H1 (cell line): ENCODE data around the gene VAMP4. TPM values are rescaled to one million over a fixed set of nuclear protein-coding genes. Genes with fewer than 3 reads are reported as not detected.

Experiments used
- CBX8 ChIP-seq: fragments of 300-800, 300-1000 bp; sonication (generic); IDR thresholded peaks from 2 replicates; pipeline ENCODE4 v1.7.1; 2016; ENCODE audit warnings: low read depth, low read length, borderline replicate concordance
- CREB1 ChIP-seq: IDR thresholded peaks from 2 replicates; pipeline ENCODE4 v1.6.1; 2012; ENCODE audit warnings: inconsistent platforms
- EP300 ChIP-seq, 2 experiments: IDR thresholded peaks; 1 replicate in 1 of 2; 2 replicates in 1 of 2; pipeline ENCODE4 v1.6.1; 2011 to 2012; ENCODE audit warnings: low read depth in 2 of 2, low read length in 2 of 2, mild to moderate bottlenecking in 2 of 2, borderline replicate concordance in 1 of 2, inconsistent platforms in 1 of 2, moderate library complexity in 1 of 2
- FOSL1 ChIP-seq: IDR thresholded peaks from 2 replicates; pipeline ENCODE4 v1.6.1; 2011; ENCODE audit warnings: mild to moderate bottlenecking, low read depth, low read length, moderate library complexity; ENCODE audit not compliant: insufficient read depth
- GTF2F1 ChIP-seq: IDR thresholded peaks from 2 replicates; pipeline ENCODE4 v1.6.1; 2012; ENCODE audit warnings: low read depth, low read length, improper control_type of control experiment, borderline replicate concordance
- JUND ChIP-seq: IDR thresholded peaks from 2 replicates; pipeline ENCODE4 v1.6.1; 2011; ENCODE audit warnings: mild to moderate bottlenecking, improper control_type of control experiment, low read length
- NANOG ChIP-seq: IDR thresholded peaks from 2 replicates; pipeline ENCODE4 v1.6.1; 2011; ENCODE audit warnings: low read length, low read depth, mild to moderate bottlenecking, inconsistent platforms; ENCODE audit not compliant: insufficient read depth, poor library complexity, severe bottlenecking
- RFX5 ChIP-seq: IDR thresholded peaks from 2 replicates; pipeline ENCODE4 v1.6.1; 2011; ENCODE audit warnings: low read depth, low read length, improper control_type of control experiment, borderline replicate concordance
- SUZ12 ChIP-seq: fragments of 200-600 bp; sonication (generic); IDR thresholded peaks from 2 replicates; pipeline ENCODE4 v1.6.1; 2012; ENCODE audit warnings: mild to moderate bottlenecking, inconsistent platforms, low read length, moderate library complexity, mixed read lengths
- polyA plus RNA-seq, 7 experiments: library from polyadenylated mRNA; depleted of rRNA in 3 of 7; stranded (reverse) in 5 of 7; unstranded in 2 of 7; fragments of >200 nt in 5 of 7; fragments of 200-250 nt in 2 of 7; gene quantifications; 1 replicate in 5 of 7; 2 replicates in 1 of 7; 4 replicates in 1 of 7; pipeline versions ENCODE4 v1.2.1 to v1.2.3, GENCODE V29; 2011 to 2013; ENCODE audit warnings: missing spikeins in 2 of 7, mixed read lengths in 2 of 7
- total RNA-seq: library from RNA; stranded (reverse); fragmentation: NEBNext Ultra II Directional; extraction: Animal tissue kit (Norgen Biotek cat#: 25700); gene quantifications from 2 replicates; pipeline ENCODE4 v1.2.1, GENCODE V29; 2021
- TF ChIP-seq, protein P1 (sequence below): fragments of 300-600 bp; sonication (generic); IDR thresholded peaks from 2 replicates; pipeline ENCODE4 v1.7.1; 2012; ENCODE audit warnings: low read length, moderate library complexity, mild to moderate bottlenecking, inconsistent platforms; ENCODE audit not compliant: insufficient replicate concordance

Gene VAMP4
- total and polyA plus RNA-seq, 2 of the 8 experiments (the other 6 are each of a cell fraction or from before 2014, with no cell fraction given), result 1.6 to 13.9 TPM

DNA sequence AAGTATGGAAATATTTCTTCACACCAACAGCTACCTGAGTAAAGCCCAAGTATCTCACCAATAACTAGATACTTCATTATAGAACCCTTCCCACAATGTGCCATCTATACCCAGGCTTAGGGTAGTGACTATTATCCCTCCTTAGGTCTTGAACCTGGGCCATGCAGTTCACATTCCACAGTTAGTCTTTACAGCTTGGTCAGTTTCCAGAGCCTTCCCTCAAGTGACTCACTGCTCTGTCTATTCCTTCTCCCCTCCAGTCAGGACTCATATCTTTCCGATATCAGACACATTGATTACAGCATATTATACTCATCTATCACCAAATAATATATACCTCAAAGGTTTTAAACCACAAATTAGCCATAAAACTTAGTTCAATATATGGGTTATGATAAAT lies 23.6 kb downstream of the VAMP4 start (continued):
- TF ChIP-seq, protein P1, sequence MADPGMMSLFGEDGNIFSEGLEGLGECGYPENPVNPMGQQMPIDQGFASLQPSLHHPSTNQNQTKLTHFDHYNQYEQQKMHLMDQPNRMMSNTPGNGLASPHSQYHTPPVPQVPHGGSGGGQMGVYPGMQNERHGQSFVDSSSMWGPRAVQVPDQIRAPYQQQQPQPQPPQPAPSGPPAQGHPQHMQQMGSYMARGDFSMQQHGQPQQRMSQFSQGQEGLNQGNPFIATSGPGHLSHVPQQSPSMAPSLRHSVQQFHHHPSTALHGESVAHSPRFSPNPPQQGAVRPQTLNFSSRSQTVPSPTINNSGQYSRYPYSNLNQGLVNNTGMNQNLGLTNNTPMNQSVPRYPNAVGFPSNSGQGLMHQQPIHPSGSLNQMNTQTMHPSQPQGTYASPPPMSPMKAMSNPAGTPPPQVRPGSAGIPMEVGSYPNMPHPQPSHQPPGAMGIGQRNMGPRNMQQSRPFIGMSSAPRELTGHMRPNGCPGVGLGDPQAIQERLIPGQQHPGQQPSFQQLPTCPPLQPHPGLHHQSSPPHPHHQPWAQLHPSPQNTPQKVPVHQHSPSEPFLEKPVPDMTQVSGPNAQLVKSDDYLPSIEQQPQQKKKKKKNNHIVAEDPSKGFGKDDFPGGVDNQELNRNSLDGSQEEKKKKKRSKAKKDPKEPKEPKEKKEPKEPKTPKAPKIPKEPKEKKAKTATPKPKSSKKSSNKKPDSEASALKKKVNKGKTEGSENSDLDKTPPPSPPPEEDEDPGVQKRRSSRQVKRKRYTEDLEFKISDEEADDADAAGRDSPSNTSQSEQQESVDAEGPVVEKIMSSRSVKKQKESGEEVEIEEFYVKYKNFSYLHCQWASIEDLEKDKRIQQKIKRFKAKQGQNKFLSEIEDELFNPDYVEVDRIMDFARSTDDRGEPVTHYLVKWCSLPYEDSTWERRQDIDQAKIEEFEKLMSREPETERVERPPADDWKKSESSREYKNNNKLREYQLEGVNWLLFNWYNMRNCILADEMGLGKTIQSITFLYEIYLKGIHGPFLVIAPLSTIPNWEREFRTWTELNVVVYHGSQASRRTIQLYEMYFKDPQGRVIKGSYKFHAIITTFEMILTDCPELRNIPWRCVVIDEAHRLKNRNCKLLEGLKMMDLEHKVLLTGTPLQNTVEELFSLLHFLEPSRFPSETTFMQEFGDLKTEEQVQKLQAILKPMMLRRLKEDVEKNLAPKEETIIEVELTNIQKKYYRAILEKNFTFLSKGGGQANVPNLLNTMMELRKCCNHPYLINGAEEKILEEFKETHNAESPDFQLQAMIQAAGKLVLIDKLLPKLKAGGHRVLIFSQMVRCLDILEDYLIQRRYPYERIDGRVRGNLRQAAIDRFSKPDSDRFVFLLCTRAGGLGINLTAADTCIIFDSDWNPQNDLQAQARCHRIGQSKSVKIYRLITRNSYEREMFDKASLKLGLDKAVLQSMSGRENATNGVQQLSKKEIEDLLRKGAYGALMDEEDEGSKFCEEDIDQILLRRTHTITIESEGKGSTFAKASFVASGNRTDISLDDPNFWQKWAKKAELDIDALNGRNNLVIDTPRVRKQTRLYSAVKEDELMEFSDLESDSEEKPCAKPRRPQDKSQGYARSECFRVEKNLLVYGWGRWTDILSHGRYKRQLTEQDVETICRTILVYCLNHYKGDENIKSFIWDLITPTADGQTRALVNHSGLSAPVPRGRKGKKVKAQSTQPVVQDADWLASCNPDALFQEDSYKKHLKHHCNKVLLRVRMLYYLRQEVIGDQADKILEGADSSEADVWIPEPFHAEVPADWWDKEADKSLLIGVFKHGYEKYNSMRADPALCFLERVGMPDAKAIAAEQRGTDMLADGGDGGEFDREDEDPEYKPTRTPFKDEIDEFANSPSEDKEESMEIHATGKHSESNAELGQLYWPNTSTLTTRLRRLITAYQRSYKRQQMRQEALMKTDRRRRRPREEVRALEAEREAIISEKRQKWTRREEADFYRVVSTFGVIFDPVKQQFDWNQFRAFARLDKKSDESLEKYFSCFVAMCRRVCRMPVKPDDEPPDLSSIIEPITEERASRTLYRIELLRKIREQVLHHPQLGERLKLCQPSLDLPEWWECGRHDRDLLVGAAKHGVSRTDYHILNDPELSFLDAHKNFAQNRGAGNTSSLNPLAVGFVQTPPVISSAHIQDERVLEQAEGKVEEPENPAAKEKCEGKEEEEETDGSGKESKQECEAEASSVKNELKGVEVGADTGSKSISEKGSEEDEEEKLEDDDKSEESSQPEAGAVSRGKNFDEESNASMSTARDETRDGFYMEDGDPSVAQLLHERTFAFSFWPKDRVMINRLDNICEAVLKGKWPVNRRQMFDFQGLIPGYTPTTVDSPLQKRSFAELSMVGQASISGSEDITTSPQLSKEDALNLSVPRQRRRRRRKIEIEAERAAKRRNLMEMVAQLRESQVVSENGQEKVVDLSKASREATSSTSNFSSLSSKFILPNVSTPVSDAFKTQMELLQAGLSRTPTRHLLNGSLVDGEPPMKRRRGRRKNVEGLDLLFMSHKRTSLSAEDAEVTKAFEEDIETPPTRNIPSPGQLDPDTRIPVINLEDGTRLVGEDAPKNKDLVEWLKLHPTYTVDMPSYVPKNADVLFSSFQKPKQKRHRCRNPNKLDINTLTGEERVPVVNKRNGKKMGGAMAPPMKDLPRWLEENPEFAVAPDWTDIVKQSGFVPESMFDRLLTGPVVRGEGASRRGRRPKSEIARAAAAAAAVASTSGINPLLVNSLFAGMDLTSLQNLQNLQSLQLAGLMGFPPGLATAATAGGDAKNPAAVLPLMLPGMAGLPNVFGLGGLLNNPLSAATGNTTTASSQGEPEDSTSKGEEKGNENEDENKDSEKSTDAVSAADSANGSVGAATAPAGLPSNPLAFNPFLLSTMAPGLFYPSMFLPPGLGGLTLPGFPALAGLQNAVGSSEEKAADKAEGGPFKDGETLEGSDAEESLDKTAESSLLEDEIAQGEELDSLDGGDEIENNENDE, result no peak
- TF ChIP-seq EP300 (IDR thresholded peaks at IDR 0.05; ENCODE audit: borderline replicate concordance in 1 of 2, low read depth in 2 of 2, low read length in 2 of 2), result no peak
- TF ChIP-seq JUND, result no peak
- TF ChIP-seq RFX5, result no peak
- no peak for TF ChIP-seq NANOG
- no peak for TF ChIP-seq FOSL1
- TF ChIP-seq CREB1, result no peak
- no peak for TF ChIP-seq GTF2F1
- TF ChIP-seq CBX8, result no peak
- TF ChIP-seq SUZ12, result no peak
- TF ChIP-seq, all 59 proteins: peak for 0
